ENCODE measurements around the gene ALKBH6. TPM values are rescaled to one million over a fixed set of nuclear protein-coding genes. Genes with fewer than 3 reads are reported as not detected.
A peak's percentile ranks its signal among the peaks of the same experiment; 100 is the strongest.

The ALKBH6 gene
- total and polyA plus RNA-seq, 9 of the 15 experiments (the other 6 are each of a cell fraction or from before 2014, with no cell fraction given) = 0.67 to 62.0 (median 34.5) TPM

DNA sequence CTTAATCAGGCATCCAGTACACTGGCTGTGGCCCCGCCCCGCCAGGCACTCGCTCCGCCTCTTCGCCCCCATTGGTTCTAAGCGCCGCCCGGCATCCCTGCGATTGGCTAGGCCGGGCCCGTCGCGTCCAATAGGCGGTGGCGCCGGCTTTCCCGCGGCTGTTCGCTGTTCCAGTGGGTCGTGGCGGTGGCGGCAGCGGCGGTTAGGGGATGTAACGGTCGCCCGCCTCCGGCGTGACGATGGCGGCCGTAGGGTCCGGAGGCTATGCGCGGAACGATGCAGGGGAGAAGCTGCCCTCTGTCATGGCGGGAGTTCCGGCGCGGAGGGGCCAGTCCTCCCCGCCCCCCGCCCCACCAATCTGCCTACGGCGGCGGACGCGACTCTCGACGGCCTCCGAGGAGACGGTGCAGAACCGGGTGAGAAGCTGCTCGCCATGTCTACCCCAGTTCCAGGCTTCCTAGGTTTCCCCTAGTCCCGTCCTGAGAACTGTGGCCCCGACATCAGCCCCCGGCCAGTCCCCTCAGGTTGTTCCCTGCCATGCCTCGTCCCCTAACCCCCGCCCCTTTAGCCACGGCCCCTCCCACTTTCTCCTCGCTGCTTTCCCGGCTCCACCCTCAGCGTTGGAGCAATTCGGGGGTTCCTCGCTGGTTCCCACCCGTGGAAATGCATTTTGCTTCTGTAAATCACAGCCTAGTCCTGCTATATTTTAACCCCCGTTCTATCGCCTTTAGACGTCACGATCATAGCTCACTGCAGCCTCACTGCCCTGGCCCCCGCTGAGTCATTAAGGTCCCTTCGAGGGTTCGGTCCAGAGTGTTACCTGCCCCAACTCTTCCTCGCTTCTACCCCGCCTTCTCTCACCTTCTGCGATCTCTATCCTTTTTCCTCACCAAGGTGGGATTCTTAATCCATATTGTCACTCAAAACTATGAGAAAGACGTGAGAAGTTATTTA, 41.0 kb upstream of the ALKBH6 start, which contains the start of gene WDR62 (continued):
- no peak for TF ChIP-seq ZNF609 (CRISPR knock-in tag; IDR thresholded peaks at IDR 0.05; ENCODE audit: borderline replicate concordance)
- peak; percentile 39 for TF ChIP-seq HMGN3 (IDR thresholded peaks at IDR 0.05; ENCODE audit: borderline replicate concordance, extremely low read depth, insufficient read length, low read depth, low read length)
- no peak for TF ChIP-seq DIDO1 (tag; IDR thresholded peaks at IDR 0.05; ENCODE audit: low read depth)
- peak; percentile 71; the same call in 1 of the 2 replicates for TF ChIP-seq ZNF583 (CRISPR knock-in tag; IDR thresholded peaks at IDR 0.05)
- TF ChIP-seq ZC3H11A (IDR thresholded peaks at IDR 0.05; ENCODE audit: low read depth, low read length) = no peak
- no peak for TF ChIP-seq KDM2B (CRISPR knock-in tag; IDR thresholded peaks at IDR 0.05)
- TF ChIP-seq ZBTB40 (IDR thresholded peaks at IDR 0.05) = no peak
- TF ChIP-seq ZBTB40 (CRISPR knock-in tag; IDR thresholded peaks at IDR 0.05) = no peak
- TF ChIP-seq HNRNPUL1 (IDR thresholded peaks at IDR 0.05; ENCODE audit: low read length) = no peak
- TF ChIP-seq ZNF778 (CRISPR knock-in tag; IDR thresholded peaks at IDR 0.05) = no peak
- TF ChIP-seq, protein P1, sequence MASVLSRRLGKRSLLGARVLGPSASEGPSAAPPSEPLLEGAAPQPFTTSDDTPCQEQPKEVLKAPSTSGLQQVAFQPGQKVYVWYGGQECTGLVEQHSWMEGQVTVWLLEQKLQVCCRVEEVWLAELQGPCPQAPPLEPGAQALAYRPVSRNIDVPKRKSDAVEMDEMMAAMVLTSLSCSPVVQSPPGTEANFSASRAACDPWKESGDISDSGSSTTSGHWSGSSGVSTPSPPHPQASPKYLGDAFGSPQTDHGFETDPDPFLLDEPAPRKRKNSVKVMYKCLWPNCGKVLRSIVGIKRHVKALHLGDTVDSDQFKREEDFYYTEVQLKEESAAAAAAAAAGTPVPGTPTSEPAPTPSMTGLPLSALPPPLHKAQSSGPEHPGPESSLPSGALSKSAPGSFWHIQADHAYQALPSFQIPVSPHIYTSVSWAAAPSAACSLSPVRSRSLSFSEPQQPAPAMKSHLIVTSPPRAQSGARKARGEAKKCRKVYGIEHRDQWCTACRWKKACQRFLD (CRISPR knock-in tag; IDR thresholded peaks at IDR 0.05) = peak; percentile 97

All from K562 (cell line).